Thymus (tissue), 11 donors: ENCODE results near the gene TBC1D14. TPM values are rescaled to one million over a fixed set of nuclear protein-coding genes. Genes with fewer than 3 reads are reported as not detected.

Experiments
- DNase-seq, 9 donors: peaks; one replicate each; pipeline ENCODE4 v3.0.0-alpha.2; 2013; ENCODE audit warnings: low spot score in 9 of 9, low read depth in 6 of 9, missing footprints in 1 of 9
- H3K27ac ChIP-seq, 2 donors: one replicate each; pipeline ENCODE4 v1.5.1; 2013; ENCODE audit warnings: control low read depth in 1 of 2, low read depth in 1 of 2, low read length in 1 of 2, mild to moderate bottlenecking in 1 of 2, moderate library complexity in 1 of 2
- H3K27me3 ChIP-seq, 2 donors: one replicate each; pipeline ENCODE4 v1.5.1; 2013; ENCODE audit warnings: low read length in 1 of 2; ENCODE audit not compliant: control insufficient read depth in 2 of 2, insufficient read depth in 1 of 2
- H3K36me3 ChIP-seq, 2 donors: one replicate each; pipeline ENCODE4 v1.5.1; 2013; ENCODE audit warnings: low read length in 1 of 2, mild to moderate bottlenecking in 1 of 2, moderate library complexity in 1 of 2; ENCODE audit not compliant: control insufficient read depth in 2 of 2, insufficient read depth in 2 of 2
- H3K4me1 ChIP-seq, 2 donors: one replicate each; pipeline ENCODE4 v1.5.1; 2013; ENCODE audit warnings: low read length in 2 of 2; ENCODE audit not compliant: control insufficient read depth in 2 of 2, insufficient read depth in 2 of 2
- H3K4me3 ChIP-seq, 2 donors: one replicate each; pipeline ENCODE4 v1.5.1; 2013; ENCODE audit warnings: low read length in 2 of 2, control low read depth in 1 of 2, mild to moderate bottlenecking in 1 of 2
- H3K9me3 ChIP-seq, 2 donors: one replicate each; pipeline ENCODE4 v1.5.1; 2013; ENCODE audit warnings: low read length in 1 of 2, mild to moderate bottlenecking in 1 of 2; ENCODE audit not compliant: control insufficient read depth in 2 of 2, insufficient read depth in 1 of 2
- WGBS: extraction: QIAGEN DNeasy Blood & Tissue Kit; methylation state at CpG from one replicate; pipeline ENCODE4 v1.1.7; 2013; 5-methylcytosine and 5-hydroxymethylcytosine counted together
- polyA plus RNA-seq: library from polyadenylated mRNA; stranded (reverse); fragments of 200-250 nt; gene quantifications from one replicate; pipeline ENCODE4 v1.2.3, GENCODE V29; 2013
- total RNA-seq: library from RNA; stranded (reverse); fragments of 120-200 nt; gene quantifications from one replicate; pipeline ENCODE4 v1.2.4, GENCODE V29; 2013
- donor health status: healthy.

Gene TBC1D14
- total and polyA plus RNA-seq, 2 donors, result 28.4 to 59.6 TPM

GRCh38 chr4:7068279-7068842 is 158.7 kb downstream of the TBC1D14 start:
- Histone ChIP-seq H3K4me3 (peak overlapping the region; percentile 79 to 84), H3K27me3 (peaks cover 2 to 23% of the 10 kb centered on the region in 2 donors), H3K9me3 (no peaks in the 10 kb centered on the region), H3K27ac (peak overlapping the region; percentile 77 to 93), H3K36me3 (peaks cover 6 to 17% of the 10 kb centered on the region in 2 donors), H3K4me1 (peaks cover 16 to 22% of the 10 kb centered on the region in 2 donors)
- WGBS, result under 1% methylated on average over 50 of the region's 50 CpGs
- no peak for DNase-seq

- H3K4me1 ChIP-seq, result peaks cover 16 to 22% of the 10 kb centered on the region in 2 donors
- peaks cover 2 to 12% of the 10 kb centered on the region in 2 donors for H3K36me3 ChIP-seq
- H3K4me3 ChIP-seq, result peak overlapping the region; percentile 79 to 84
- H3K27ac ChIP-seq, result peak overlapping the region in 1 of 2 donors; percentile 93
- no peaks in the 10 kb centered on the region for H3K9me3 ChIP-seq
- WGBS, result 12% methylated on average over 20 of the region's 20 CpGs
- H3K27me3 ChIP-seq, result peaks cover 2 to 25% of the 10 kb centered on the region in 2 donors
- DNase-seq, result no peak
These were observed 159.3 kb downstream of the TBC1D14 start for GRCh38 chr4:7068883-7069282.

DNA sequence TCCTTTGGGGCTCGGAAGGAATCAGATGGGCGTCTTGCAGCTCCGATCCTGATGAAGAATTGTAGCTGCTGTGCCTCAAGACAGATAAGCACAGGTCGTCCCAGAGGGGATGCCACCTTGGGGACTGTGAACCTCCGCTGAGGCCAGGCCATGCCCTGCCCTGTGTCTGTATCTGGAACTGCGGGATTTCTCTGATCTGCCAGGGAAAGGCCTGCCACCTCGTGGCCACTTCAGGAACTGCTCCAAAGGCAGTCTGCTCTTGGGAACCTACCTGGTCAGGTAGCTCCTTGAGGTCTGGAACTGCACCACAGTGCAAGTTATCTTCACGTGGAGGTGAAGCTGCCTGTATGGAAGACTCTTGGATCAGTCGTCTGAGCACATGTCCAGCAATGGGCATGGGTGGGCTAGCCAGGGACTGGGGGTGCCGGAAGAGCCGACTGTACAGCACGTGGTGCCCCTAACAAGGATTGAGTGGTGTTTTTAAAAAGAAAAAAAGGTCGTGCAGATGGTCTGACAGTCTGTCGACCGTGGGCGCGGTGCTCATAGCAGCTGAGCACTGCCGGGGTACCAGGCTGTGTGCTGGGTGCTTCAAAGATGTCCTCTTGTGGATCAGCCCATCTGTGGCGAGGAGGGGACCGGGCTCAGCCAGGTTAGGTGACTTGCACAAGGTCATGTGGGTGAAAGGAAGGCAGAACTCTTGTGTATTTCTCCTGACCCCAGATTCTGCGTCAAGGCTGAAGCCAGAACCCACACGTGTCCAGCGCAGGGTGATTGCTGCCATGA is 161.3 kb downstream of the TBC1D14 start:
- H3K27ac ChIP-seq, result no peak overlapping the region
- peaks cover 2 to 25% of the 10 kb centered on the region in 2 donors for H3K27me3 ChIP-seq
- H3K9me3 ChIP-seq, result no peaks in the 10 kb centered on the region
- 46% methylated on average over 23 of the region's 23 CpGs for WGBS
- H3K36me3 ChIP-seq, result peaks cover 0 to 3% of the 10 kb centered on the region in 2 donors
- peaks cover 16 to 22% of the 10 kb centered on the region in 2 donors for H3K4me1 ChIP-seq
- peak; percentile 64 to 88 (median 79) for DNase-seq
- H3K4me3 ChIP-seq, result no peak overlapping the region

DNA sequence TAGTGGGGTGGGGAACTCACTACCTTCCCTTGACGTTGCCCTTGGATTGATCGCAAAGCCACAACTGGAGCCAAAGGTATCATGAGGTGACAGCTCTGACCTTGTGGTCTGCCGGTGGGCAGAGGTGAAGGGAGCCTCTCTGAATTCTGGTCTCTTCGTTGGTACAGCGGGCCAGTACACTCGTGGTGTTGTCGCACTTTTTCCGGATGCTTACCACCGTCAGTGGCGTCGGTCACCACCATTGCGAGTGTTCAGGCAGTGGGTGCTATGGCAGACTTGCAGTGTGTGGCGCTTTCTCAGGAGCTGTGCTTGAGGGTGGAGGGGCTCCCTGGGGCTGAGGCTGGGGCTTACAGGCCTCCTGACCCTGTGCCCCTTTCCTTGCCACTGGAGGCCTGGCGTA is 163.4 kb downstream of the TBC1D14 start:
- H3K4me1 ChIP-seq, result peaks cover 7 to 11% of the 10 kb centered on the region in 2 donors
- no peak overlapping the region for H3K4me3 ChIP-seq
- no peaks in the 10 kb centered on the region for H3K36me3 ChIP-seq
- DNase-seq, result no peak
- WGBS, result 94% methylated on average over 14 of the region's 14 CpGs
- no peaks in the 10 kb centered on the region for H3K9me3 ChIP-seq
- no peak overlapping the region for H3K27ac ChIP-seq
- peaks cover 2 to 32% of the 10 kb centered on the region in 2 donors for H3K27me3 ChIP-seq

DNA sequence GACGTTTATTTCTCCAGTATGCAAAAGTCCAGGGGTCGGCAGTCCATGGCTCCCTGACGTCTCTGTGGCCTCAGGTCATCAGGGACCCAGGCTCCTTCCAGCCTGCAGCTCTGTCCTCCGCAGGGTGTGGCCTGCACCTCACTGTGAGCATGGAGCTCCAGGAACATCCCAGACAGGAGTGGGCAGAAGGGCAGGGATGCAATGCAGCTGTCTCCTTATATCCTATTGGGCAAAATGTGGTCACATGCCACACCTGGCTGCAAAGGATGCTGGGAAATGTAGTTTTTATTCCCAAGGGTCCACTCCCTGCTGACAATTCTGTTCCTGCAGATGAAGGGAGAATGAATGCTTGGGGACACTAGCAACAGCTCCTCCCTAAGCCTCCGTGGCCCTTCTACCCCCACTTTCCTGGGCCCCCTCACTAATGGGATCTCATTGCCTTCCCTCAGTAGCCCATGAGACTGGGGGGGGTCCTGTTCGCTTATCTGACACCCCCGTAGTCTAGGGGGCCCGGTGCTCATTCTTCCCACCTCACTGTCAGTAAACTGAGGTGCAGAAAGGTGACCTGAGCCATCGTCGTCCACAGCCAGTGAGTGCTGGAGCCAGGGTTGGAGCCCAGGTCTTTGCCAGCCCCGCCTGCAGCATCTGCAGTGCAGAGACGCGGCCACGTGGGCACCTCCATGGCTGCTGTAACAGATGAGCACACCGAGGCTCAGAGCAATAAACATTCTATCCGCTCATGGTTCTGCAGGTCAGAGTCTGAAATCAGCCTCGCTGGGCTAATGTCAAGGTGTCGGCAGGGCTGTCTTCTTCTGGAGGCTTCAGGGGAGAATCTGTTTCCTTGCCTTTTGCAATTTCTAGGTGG is 164.1 kb downstream of the TBC1D14 start:
- peak in 4 of 9 donors; percentile 24 to 62 (median 36) for DNase-seq
- Histone ChIP-seq H3K4me1 (peaks cover 5 to 7% of the 10 kb centered on the region in 2 donors), H3K36me3 (no peaks in the 10 kb centered on the region), H3K27ac (no peak overlapping the region), H3K27me3 (peaks cover 2 to 31% of the 10 kb centered on the region in 2 donors), H3K4me3 (no peak overlapping the region), H3K9me3 (no peaks in the 10 kb centered on the region)
- 82% methylated on average over 18 of the region's 18 CpGs for WGBS

DNA sequence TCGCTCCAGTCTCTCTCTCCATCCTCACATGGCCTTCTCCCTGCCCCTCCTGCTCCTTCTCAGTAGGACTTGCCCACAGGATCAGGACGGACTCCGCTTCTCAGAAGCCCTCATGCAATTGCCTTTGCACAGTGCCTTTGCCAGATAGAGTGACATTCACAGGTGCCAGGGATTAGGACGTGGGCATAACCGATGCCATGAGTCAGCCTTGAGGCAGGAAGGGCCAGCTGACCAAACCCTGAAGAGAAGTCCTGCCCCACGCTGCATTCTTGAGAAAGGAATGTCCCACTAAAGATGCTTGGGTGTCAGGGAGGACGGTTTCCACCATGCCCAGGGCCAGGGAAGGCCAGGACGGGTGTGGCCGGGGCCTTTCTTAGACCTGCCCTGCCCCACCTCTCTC is 164.8 kb downstream of the TBC1D14 start:
- H3K36me3 ChIP-seq, result no peaks in the 10 kb centered on the region
- H3K27ac ChIP-seq, result no peak overlapping the region
- WGBS, result 81% methylated on average over 9 of the region's 9 CpGs
- H3K9me3 ChIP-seq, result no peaks in the 10 kb centered on the region
- no peak for DNase-seq
- H3K4me1 ChIP-seq, result peaks cover 0 to 3% of the 10 kb centered on the region in 2 donors
- peaks cover 0 to 27% of the 10 kb centered on the region in 2 donors for H3K27me3 ChIP-seq
- no peak overlapping the region for H3K4me3 ChIP-seq

- 87% methylated on average over 25 of the region's 25 CpGs for WGBS
- Histone ChIP-seq H3K27ac (peak overlapping the region in 1 of 2 donors; percentile 26), H3K9me3 (no peaks in the 10 kb centered on the region), H3K4me1 (no peaks in the 10 kb centered on the region), H3K36me3 (no peaks in the 10 kb centered on the region), H3K27me3 (peaks cover 0 to 23% of the 10 kb centered on the region in 2 donors), H3K4me3 (no peak overlapping the region)
- no peak for DNase-seq
These were observed 166.5 kb downstream of the TBC1D14 start for GRCh38 chr4:7075962-7076695.

GRCh38 chr4:7076696-7077082 is 167.1 kb downstream of the TBC1D14 start:
- no peak overlapping the region for H3K27ac ChIP-seq
- no peaks in the 10 kb centered on the region for H3K9me3 ChIP-seq
- no peaks in the 10 kb centered on the region for H3K36me3 ChIP-seq
- DNase-seq, result no peak
- H3K4me3 ChIP-seq, result no peak overlapping the region
- 60% methylated on average over 6 of the region's 6 CpGs for WGBS
- H3K4me1 ChIP-seq, result no peaks in the 10 kb centered on the region
- peaks cover 0 to 18% of the 10 kb centered on the region in 2 donors for H3K27me3 ChIP-seq
